ENCODE results near the gene CFLAR. TPM values are rescaled to one million over a fixed set of nuclear protein-coding genes. Genes with fewer than 3 reads are reported as not detected.

Gene CFLAR
- total and polyA plus RNA-seq, 9 of the 15 experiments (the other 6 are each of a cell fraction or from before 2014, with no cell fraction given), result 27.5 to 102 (median 54.0) TPM

DNA sequence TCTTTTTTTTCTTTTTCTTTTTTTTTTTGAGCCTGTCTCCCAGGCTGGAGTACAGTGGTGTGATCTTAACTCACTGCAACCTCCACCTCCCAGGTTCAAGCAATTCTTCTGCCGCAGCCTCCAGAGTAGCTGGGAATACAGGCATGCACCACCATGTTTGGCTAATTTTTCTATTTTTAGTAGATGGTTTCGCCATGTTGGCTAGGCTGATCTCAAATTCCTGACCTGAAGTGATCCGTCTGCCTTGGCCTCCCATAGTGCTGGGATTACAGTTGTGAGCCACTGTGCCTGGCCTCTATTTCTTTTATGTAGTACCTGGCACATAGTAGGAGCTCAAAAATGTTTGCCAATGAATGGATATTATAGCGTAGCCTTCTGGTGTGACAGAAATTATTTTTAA is 6.8 kb upstream of the CFLAR start:
- intact Hi-C loops (cut with micrococcal nuclease) (no loop called here), in situ Hi-C loops (cut with MboI) (no loop called here)
- Histone ChIP-seq H2AFZ (ENCODE audit: low read depth, low read length) (no peak overlapping the region), H3K9me1 (ENCODE audit: control insufficient read depth, insufficient read depth, low read length) (no peaks in the 10 kb centered on the region), H3K4me3 (no peak overlapping the region), H4K20me1 (replicated peaks; ENCODE audit: control insufficient read depth, insufficient read depth, low read length) (no peaks in the 10 kb centered on the region), H3K27ac (ENCODE audit: extremely low read depth, low read depth, low read length) (no peak overlapping the region), H3K27me3 (ENCODE audit: control insufficient read depth in 2 of 2, insufficient read depth in 2 of 2, low read length in 2 of 2) (no peaks in the 10 kb centered on the region), H3K36me3 (ENCODE audit: control insufficient read depth, insufficient read depth, low read length) (peaks cover 3% of the 10 kb centered on the region; the same call in 1 of the 3 replicates), H3K9me3 (replicated peaks; ENCODE audit: control insufficient read depth, insufficient read depth, low read depth, low read length) (no peaks in the 10 kb centered on the region), H3K4me1 (replicated peaks in 1 of 2; ENCODE audit: control insufficient read depth in 2 of 2, insufficient read depth in 2 of 2, low read length in 2 of 2) (peaks cover 8 to 9% of the 10 kb centered on the region in 2 experiments; a peak in 3 of 5 replicates), H3K9ac (ENCODE audit: insufficient read depth in 1 of 2, low read depth in 2 of 2, low read length in 2 of 2) (no peak overlapping the region), H3K79me2 (ENCODE audit: control insufficient read depth, insufficient read depth, low read length) (peaks cover 7% of the 10 kb centered on the region), H3K4me2 (ENCODE audit: insufficient read depth, low read length) (no peak overlapping the region)
- WGBS (ENCODE audit: insufficient coverage, low coverage, missing lambda C conversion rate), result 88% methylated on average over 3 of the region's 4 CpGs
- ATAC-seq (no peak), FAIRE-seq (no peak), DNase-seq (ENCODE audit: extremely low read depth in 1 of 4, low spot score in 3 of 4) (no peak)
- TF ChIP-seq ZNF197 (CRISPR knock-in tag; IDR thresholded peaks at IDR 0.05; ENCODE audit: low read depth), result no peak
- TF ChIP-seq MAFK (IDR thresholded peaks at IDR 0.05; ENCODE audit: low read length), result no peak
- TF ChIP-seq XRCC3 (IDR thresholded peaks at IDR 0.05), result no peak
- BruUV-seq (replicated peaks), result no TSS peak
- ChIA-PET POLR2A (no interaction called here), CTCF (ENCODE audit: low intra/inter-chr PET ratio) (no interaction called here)

DNA sequence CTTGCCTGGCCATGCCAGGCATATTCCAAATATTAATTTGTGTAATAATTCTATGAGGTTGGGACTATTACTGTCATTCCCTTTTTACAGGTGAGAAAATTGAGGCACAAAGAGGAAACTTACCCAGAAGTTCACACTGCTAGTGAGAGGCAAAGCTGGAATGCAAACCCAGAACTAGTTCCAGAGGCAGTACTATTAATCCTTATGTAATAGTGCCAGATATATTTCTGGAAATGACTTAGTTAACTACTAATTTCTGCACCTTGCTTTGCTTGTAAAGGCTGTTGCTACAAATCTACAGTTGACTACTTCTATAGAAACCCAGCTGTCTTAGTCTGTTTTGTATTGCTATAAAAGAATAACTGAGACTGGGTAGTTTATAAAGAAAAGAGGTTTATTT is 5.3 kb upstream of the CFLAR start:
- Histone ChIP-seq H3K9me3 (replicated peaks; ENCODE audit: control insufficient read depth, insufficient read depth, low read depth, low read length) (no peaks in the 10 kb centered on the region), H2AFZ (ENCODE audit: low read depth, low read length) (no peak overlapping the region), H3K79me2 (ENCODE audit: control insufficient read depth, insufficient read depth, low read length) (peaks cover 21% of the 10 kb centered on the region), H4K20me1 (replicated peaks; ENCODE audit: control insufficient read depth, insufficient read depth, low read length) (no peaks in the 10 kb centered on the region), H3K27me3 (ENCODE audit: control insufficient read depth in 2 of 2, insufficient read depth in 2 of 2, low read length in 2 of 2) (no peaks in the 10 kb centered on the region), H3K27ac (ENCODE audit: extremely low read depth, low read depth, low read length) (no peak overlapping the region), H3K9me1 (ENCODE audit: control insufficient read depth, insufficient read depth, low read length) (no peaks in the 10 kb centered on the region), H3K36me3 (ENCODE audit: control insufficient read depth, insufficient read depth, low read length) (peaks cover 3% of the 10 kb centered on the region; the same call in 1 of the 3 replicates), H3K4me1 (replicated peaks in 1 of 2; ENCODE audit: control insufficient read depth in 2 of 2, insufficient read depth in 2 of 2, low read length in 2 of 2) (peaks cover 9 to 11% of the 10 kb centered on the region in 2 experiments; a peak in 4 of 5 replicates), H3K4me2 (ENCODE audit: insufficient read depth, low read length) (no peak overlapping the region), H3K9ac (ENCODE audit: insufficient read depth in 1 of 2, low read depth in 2 of 2, low read length in 2 of 2) (no peak overlapping the region), H3K4me3 (no peak overlapping the region)
- ChIA-PET CTCF (ENCODE audit: low intra/inter-chr PET ratio) (no interaction called here), POLR2A (no interaction called here)
- DNase-seq (ENCODE audit: extremely low read depth in 1 of 4, low spot score in 3 of 4) (no peak), ATAC-seq (no peak), FAIRE-seq (no peak)
- TF ChIP-seq, protein P1, sequence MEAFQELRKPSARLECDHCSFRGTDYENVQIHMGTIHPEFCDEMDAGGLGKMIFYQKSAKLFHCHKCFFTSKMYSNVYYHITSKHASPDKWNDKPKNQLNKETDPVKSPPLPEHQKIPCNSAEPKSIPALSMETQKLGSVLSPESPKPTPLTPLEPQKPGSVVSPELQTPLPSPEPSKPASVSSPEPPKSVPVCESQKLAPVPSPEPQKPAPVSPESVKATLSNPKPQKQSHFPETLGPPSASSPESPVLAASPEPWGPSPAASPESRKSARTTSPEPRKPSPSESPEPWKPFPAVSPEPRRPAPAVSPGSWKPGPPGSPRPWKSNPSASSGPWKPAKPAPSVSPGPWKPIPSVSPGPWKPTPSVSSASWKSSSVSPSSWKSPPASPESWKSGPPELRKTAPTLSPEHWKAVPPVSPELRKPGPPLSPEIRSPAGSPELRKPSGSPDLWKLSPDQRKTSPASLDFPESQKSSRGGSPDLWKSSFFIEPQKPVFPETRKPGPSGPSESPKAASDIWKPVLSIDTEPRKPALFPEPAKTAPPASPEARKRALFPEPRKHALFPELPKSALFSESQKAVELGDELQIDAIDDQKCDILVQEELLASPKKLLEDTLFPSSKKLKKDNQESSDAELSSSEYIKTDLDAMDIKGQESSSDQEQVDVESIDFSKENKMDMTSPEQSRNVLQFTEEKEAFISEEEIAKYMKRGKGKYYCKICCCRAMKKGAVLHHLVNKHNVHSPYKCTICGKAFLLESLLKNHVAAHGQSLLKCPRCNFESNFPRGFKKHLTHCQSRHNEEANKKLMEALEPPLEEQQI (IDR thresholded peaks at IDR 0.05), result no peak
- TF ChIP-seq HDAC8 (tag; IDR thresholded peaks at IDR 0.05) (no peak), RBBP5 (IDR thresholded peaks at IDR 0.05; ENCODE audit: borderline replicate concordance, insufficient read depth, low read length, poor library complexity, severe bottlenecking) (no peak), RB1 (IDR thresholded peaks at IDR 0.05; ENCODE audit: low read depth) (no peak), SIX5 (IDR thresholded peaks at IDR 0.05; ENCODE audit: borderline replicate concordance in 1 of 2, insufficient read depth in 1 of 2, low read depth in 1 of 2, low read length in 2 of 2) (no peak), SOX6 (IDR thresholded peaks at IDR 0.05) (no peak), MTA2 (IDR thresholded peaks at IDR 0.05; ENCODE audit: low read depth) (no peak)
- in situ Hi-C loops (cut with MboI), result no loop called here
- intact Hi-C loops (cut with micrococcal nuclease), result no loop called here
- BruUV-seq (replicated peaks), result no TSS peak

Measured in K562 (cell line).